Endodermal cell (in vitro differentiated cells): ENCODE data around the gene CSNK2A1. TPM values are rescaled to one million over a fixed set of nuclear protein-coding genes. Genes with fewer than 3 reads are reported as not detected.

Experiments used
- DNase-seq: peaks from one replicate; pipeline ENCODE4 v3.0.0-alpha.2; 2017
- H3K27ac ChIP-seq: 2 replicates; pipeline ENCODE4 v1.5.1; 2013; ENCODE audit warnings: mild to moderate bottlenecking, low read depth, low read length, moderate library complexity
- H3K27me3 ChIP-seq: 2 replicates; pipeline ENCODE4 v1.6.1; 2013; ENCODE audit warnings: mild to moderate bottlenecking, low read length, moderate library complexity; ENCODE audit not compliant: insufficient read depth, control insufficient read depth, poor library complexity, severe bottlenecking
- H3K36me3 ChIP-seq: 2 replicates; pipeline ENCODE4 v1.7.0; 2013; ENCODE audit warnings: mild to moderate bottlenecking, low read length, moderate library complexity; ENCODE audit not compliant: control insufficient read depth, insufficient read depth
- H3K4me1 ChIP-seq: one replicate; pipeline ENCODE4 v1.7.0; 2013; ENCODE audit warnings: low read length; ENCODE audit not compliant: control insufficient read depth, insufficient read depth
- H3K4me3 ChIP-seq: 2 replicates; pipeline ENCODE4 v1.5.1; 2013; ENCODE audit warnings: mild to moderate bottlenecking, low read length, moderate library complexity
- H3K9ac ChIP-seq: 2 replicates; pipeline ENCODE4 v1.6.1; 2013; ENCODE audit warnings: mild to moderate bottlenecking, low read length, moderate library complexity; ENCODE audit not compliant: poor library complexity, severe bottlenecking; ENCODE audit errors: extremely low read depth
- H3K9me3 ChIP-seq: 2 replicates; pipeline ENCODE4 v1.6.1; 2013; ENCODE audit warnings: mild to moderate bottlenecking, low read length, moderate library complexity; ENCODE audit not compliant: control insufficient read depth
- H3K27ac Mint-ChIP-seq: 2 replicates; pipeline ENCODE4 v1.8.0; 2020; ENCODE audit warnings: mixed read lengths
- H3K27me3 Mint-ChIP-seq: 2 replicates; pipeline ENCODE4 v1.8.0; 2021; ENCODE audit warnings: mild to moderate bottlenecking, mixed read lengths; ENCODE audit not compliant: insufficient read depth
- H3K36me3 Mint-ChIP-seq: 2 replicates; pipeline ENCODE4 v1.8.0; 2020; ENCODE audit warnings: low read depth, mixed read lengths
- H3K4me1 Mint-ChIP-seq: 2 replicates; pipeline ENCODE4 v1.8.0; 2020; ENCODE audit warnings: mixed read lengths
- H3K4me3 Mint-ChIP-seq: 2 replicates; pipeline ENCODE4 v1.8.0; 2020; ENCODE audit warnings: mild to moderate bottlenecking, moderate library complexity, mixed read lengths
- H3K9me3 Mint-ChIP-seq: 2 replicates; pipeline ENCODE4 v1.8.0; 2020; ENCODE audit warnings: mild to moderate bottlenecking, mixed read lengths
- WGBS, 2 experiments: methylation state at CpG; one replicate each; pipeline versions ENCODE4 v1.1.5 to v1.1.7; 2013; ENCODE audit warnings: missing lambda C conversion rate in 2 of 2, mixed read lengths in 1 of 2; ENCODE audit not compliant: insufficient coverage in 1 of 2, insufficient read length in 1 of 2; 5-methylcytosine and 5-hydroxymethylcytosine counted together
- total RNA-seq, 2 donors: library from RNA; stranded (reverse); fragmentation: NEBNext Ultra II Directional in 1 of 2; extraction: Animal tissue kit (Norgen Biotek cat#: 25700) in 1 of 2; gene quantifications; 2 replicates in 1 of 2; 3 replicates in 1 of 2; pipeline ENCODE4 v1.2.1, GENCODE V29; 2021
- TF ChIP-seq, protein P1 (sequence below): fragments of 200-600 bp; sonication (generic); conservative IDR thresholded peaks from 2 replicates; pipeline ENCODE4 v1.5.0; 2021; ENCODE audit warnings: antibody characterized with exemption, mild to moderate bottlenecking

CSNK2A1 gene
- total RNA-seq, 2 donors from 2014 or later = 202 to 239 TPM

DNA sequence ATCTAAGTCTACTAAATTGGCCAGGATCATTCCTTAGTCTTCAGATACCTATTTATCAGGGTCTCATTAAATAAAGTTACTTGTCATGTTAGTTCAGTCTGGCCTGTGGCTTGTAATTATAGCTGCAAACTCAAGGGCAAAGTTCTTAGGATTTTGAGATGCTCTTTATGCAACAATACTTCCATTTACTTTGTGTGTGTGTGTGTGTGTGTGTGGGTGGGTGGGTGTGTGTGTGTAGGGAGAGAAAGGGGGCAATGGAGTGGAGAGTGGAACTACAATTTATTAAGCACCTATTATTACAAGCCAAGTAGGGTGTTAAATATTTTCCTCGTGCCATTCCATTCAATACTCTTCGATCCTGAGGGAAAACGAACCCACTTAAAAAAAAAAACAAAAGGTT is 63.5 kb downstream of the CSNK2A1 start:
- Mint-ChIP-seq H3K4me3 (no peak overlapping the region), H3K27me3 (no peaks in the 10 kb centered on the region), H3K36me3 (peaks cover 78% of the 10 kb centered on the region), H3K4me1 (peaks cover 24% of the 10 kb centered on the region), H3K27ac (no peak overlapping the region), H3K9me3 (no peaks in the 10 kb centered on the region)
- H3K27ac ChIP-seq = no peak overlapping the region
- DNase-seq = no peak
- H3K36me3 ChIP-seq = peaks cover 92% of the 10 kb centered on the region
- 90% methylated on average over 3 of the region's 3 CpGs; no CpG with 5 or more reads in 1 of the 2 experiments for WGBS, 2 experiments
- no peak overlapping the region for H3K9ac ChIP-seq
- no peak overlapping the region for H3K4me3 ChIP-seq
- H3K4me1 ChIP-seq = peaks cover 13% of the 10 kb centered on the region
- H3K27me3 ChIP-seq = no peaks in the 10 kb centered on the region
- TF ChIP-seq, protein P1, sequence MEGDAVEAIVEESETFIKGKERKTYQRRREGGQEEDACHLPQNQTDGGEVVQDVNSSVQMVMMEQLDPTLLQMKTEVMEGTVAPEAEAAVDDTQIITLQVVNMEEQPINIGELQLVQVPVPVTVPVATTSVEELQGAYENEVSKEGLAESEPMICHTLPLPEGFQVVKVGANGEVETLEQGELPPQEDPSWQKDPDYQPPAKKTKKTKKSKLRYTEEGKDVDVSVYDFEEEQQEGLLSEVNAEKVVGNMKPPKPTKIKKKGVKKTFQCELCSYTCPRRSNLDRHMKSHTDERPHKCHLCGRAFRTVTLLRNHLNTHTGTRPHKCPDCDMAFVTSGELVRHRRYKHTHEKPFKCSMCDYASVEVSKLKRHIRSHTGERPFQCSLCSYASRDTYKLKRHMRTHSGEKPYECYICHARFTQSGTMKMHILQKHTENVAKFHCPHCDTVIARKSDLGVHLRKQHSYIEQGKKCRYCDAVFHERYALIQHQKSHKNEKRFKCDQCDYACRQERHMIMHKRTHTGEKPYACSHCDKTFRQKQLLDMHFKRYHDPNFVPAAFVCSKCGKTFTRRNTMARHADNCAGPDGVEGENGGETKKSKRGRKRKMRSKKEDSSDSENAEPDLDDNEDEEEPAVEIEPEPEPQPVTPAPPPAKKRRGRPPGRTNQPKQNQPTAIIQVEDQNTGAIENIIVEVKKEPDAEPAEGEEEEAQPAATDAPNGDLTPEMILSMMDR = no peak
- H3K9me3 ChIP-seq = peaks cover 5% of the 10 kb centered on the region

DNA sequence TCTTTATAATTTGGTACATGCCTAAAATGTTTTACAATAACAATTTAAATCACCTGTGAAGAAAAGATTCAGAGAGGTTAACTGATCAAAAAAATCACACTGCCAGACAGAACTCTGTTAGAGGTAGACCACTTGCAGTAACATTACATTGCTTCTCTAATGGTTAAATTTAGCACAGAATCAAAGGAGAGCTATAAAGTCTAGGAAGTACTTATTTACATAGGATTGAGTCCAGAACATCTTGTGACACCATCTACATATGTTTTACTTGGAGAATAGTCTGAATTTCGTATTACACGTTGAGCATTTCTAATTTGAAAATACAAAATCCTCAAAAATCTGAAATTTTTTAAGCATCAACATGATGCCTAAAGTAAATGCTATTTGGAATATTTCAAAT is 64.1 kb downstream of the CSNK2A1 start:
- peaks cover 9% of the 10 kb centered on the region for H3K9me3 ChIP-seq
- DNase-seq = no peak
- 97% methylated on average over 2 of the region's 2 CpGs; no CpG with 5 or more reads in 1 of the 2 experiments for WGBS, 2 experiments
- no peaks in the 10 kb centered on the region for H3K27me3 ChIP-seq
- no peak overlapping the region for H3K27ac Mint-ChIP-seq
- H3K27me3 Mint-ChIP-seq = no peaks in the 10 kb centered on the region
- TF ChIP-seq, protein P1 = no peak
- peaks cover 24% of the 10 kb centered on the region for H3K4me1 Mint-ChIP-seq
- H3K36me3 Mint-ChIP-seq = peaks cover 80% of the 10 kb centered on the region
- H3K9me3 Mint-ChIP-seq = peaks cover 5% of the 10 kb centered on the region
- H3K4me1 ChIP-seq = peaks cover 13% of the 10 kb centered on the region
- H3K4me3 ChIP-seq = no peak overlapping the region
- H3K4me3 Mint-ChIP-seq = no peak overlapping the region
- H3K27ac ChIP-seq = no peak overlapping the region
- H3K9ac ChIP-seq = no peak overlapping the region
- peaks cover 95% of the 10 kb centered on the region for H3K36me3 ChIP-seq

DNA sequence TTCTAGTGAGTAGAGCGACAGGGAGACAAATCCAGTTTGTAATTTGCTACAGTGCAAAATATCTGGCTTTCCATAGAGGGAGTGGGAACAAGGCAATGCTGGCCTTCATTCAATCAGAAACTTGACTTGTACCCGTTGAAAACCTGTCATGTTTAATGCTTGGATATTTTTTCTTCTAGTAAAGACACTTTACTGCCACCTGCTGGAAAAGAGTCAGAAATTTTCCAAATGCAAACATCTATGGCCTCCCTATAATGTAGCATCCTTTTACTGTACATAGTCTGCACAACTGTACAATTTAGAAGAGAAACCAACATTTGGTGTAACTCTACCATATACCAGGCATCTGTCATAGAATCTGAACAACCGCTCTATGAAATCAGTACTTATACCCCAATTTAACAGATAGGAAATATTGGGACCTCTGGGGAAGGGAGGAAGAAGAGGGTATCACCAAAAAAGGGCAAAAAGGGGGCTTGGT is 64.6 kb downstream of the CSNK2A1 start:
- Mint-ChIP-seq H3K27me3 (no peaks in the 10 kb centered on the region), H3K9me3 (peaks cover 8% of the 10 kb centered on the region), H3K36me3 (peaks cover 80% of the 10 kb centered on the region), H3K4me1 (peaks cover 23% of the 10 kb centered on the region), H3K27ac (no peak overlapping the region), H3K4me3 (no peak overlapping the region)
- Histone ChIP-seq H3K9me3 (peaks cover 14% of the 10 kb centered on the region), H3K27me3 (no peaks in the 10 kb centered on the region), H3K27ac (no peak overlapping the region), H3K4me3 (no peak overlapping the region), H3K9ac (no peak overlapping the region), H3K36me3 (peaks cover 95% of the 10 kb centered on the region), H3K4me1 (peaks cover 10% of the 10 kb centered on the region)
- DNase-seq = no peak
- WGBS, 2 experiments = 84 to 90% methylated on average over 2 to 3 of the region's 3 CpGs
- TF ChIP-seq, protein P1 = peak; percentile 74
